HG03442 (cell line): ENCODE results near the gene PKN1.

ENCODE experiments used
- ATAC-seq: cut with Tn5 transposase; IDR thresholded peaks from one replicate; pipeline ENCODE4 v1.9.1; 2021; ENCODE audit warnings: mild to moderate bottlenecking, moderate library complexity; ENCODE audit not compliant: unreplicated experiment

PKN1 gene

GRCh38 chr19:14425696-14426138, 7.4 kb upstream of the PKN1 start:
- no peak for ATAC-seq

GRCh38 chr19:14427461-14427860, 5.6 kb upstream of the PKN1 start:
- ATAC-seq = no peak

GRCh38 chr19:14428882-14429416, 4.2 kb upstream of the PKN1 start:
- ATAC-seq = no peak

- no peak for ATAC-seq
Measured at GRCh38 chr19:14430712-14431111, 2.4 kb upstream of the PKN1 start.

GRCh38 chr19:14433554-14434501, 722 bp downstream of the PKN1 start:
- ATAC-seq = peak; percentile 22

- no peak for ATAC-seq
Measured at GRCh38 chr19:14434543-14435319, 1.6 kb downstream of the PKN1 start.

GRCh38 chr19:14435320-14436050, 2.4 kb downstream of the PKN1 start:
- ATAC-seq = no peak

GRCh38 chr19:14437578-14438140, 4.6 kb downstream of the PKN1 start:
- ATAC-seq = no peak

GRCh38 chr19:14439014-14439413, 5.9 kb downstream of the PKN1 start:
- ATAC-seq = no peak

- ATAC-seq = peak; percentile 72
Measured at GRCh38 chr19:14440049-14440448, 6.9 kb downstream of the PKN1 start.

GRCh38 chr19:14441041-14441938, 8.2 kb downstream of the PKN1 start:
- no peak for ATAC-seq

GRCh38 chr19:14442891-14443631, 10.0 kb downstream of the PKN1 start:
- no peak for ATAC-seq

- ATAC-seq = no peak
Measured at GRCh38 chr19:14443632-14444216, 10.6 kb downstream of the PKN1 start.

GRCh38 chr19:14446336-14447036, 13.4 kb downstream of the PKN1 start:
- no peak for ATAC-seq

GRCh38 chr19:14449321-14449720, 16.2 kb downstream of the PKN1 start:
- ATAC-seq = no peak

GRCh38 chr19:14450168-14450874, 17.2 kb downstream of the PKN1 start:
- no peak for ATAC-seq

- ATAC-seq = no peak
Measured at GRCh38 chr19:14450876-14451275, 17.8 kb downstream of the PKN1 start.
